ENCODE measurements around the gene TEKT1.
"Not testable (repeated sequence)": the region's sequence is repeated elsewhere in the genome, so short reads cannot be mapped to it uniquely, and the experiment has no call there.

GRCh38 chr17:6774906-6775305 is 56.6 kb downstream of the TEKT1 start:
- TF ChIP-seq PKNOX1 (IDR thresholded peaks at IDR 0.05); ELF4 (IDR thresholded peaks at IDR 0.05); ARNT (IDR thresholded peaks at IDR 0.05); TARDBP (IDR thresholded peaks at IDR 0.05); BHLHE40 (IDR thresholded peaks at IDR 0.05; ENCODE audit: borderline replicate concordance): not testable (repeated sequence)

Data from HEK293T (cell line).